HepG2 (cell line): Measurements from ENCODE around the gene DND1. TPM values are rescaled to one million over a fixed set of nuclear protein-coding genes. Genes with fewer than 3 reads are reported as not detected.

Experiments used
- ATF6 ChIP-seq: sonication (generic); formaldehyde crosslinking; conservative IDR thresholded peaks from 2 replicates; pipeline ENCODE4 v1.4.0; 2020; ENCODE audit warnings: missing genetic modification reagents
- FOXK1 ChIP-seq: sonication (generic); formaldehyde crosslinking; IDR thresholded peaks from 2 replicates; pipeline ENCODE4 v1.4.0; 2020; ENCODE audit warnings: low read depth, missing genetic modification reagents, borderline replicate concordance
- GABPA ChIP-seq, 2 experiments: IDR thresholded peaks; 2 replicates each; pipeline ENCODE4 v1.6.1; 2011 to 2016; ENCODE audit warnings: low read depth in 2 of 2, low read length in 1 of 2, missing biosample characterization in 1 of 2, missing genetic modification characterization in 1 of 2
- HMGA1 ChIP-seq: sonication (generic); formaldehyde crosslinking; conservative IDR thresholded peaks from 2 replicates; pipeline ENCODE4 v1.4.0; 2020; ENCODE audit warnings: missing genetic modification reagents
- ISL2 ChIP-seq: sonication (generic); formaldehyde crosslinking; IDR thresholded peaks from 2 replicates; pipeline ENCODE4 v1.5.0; 2020; ENCODE audit warnings: missing genetic modification reagents
- KLF11 ChIP-seq: IDR thresholded peaks from 2 replicates; pipeline ENCODE4 v1.6.1; 2016; ENCODE audit warnings: missing compliant biosample characterization
- KLF13 ChIP-seq: sonication (generic); formaldehyde crosslinking; IDR thresholded peaks from 2 replicates; pipeline ENCODE4 v1.4.0; 2020; ENCODE audit warnings: mild to moderate bottlenecking, missing genetic modification reagents
- RFXAP ChIP-seq: sonication (generic); formaldehyde crosslinking; IDR thresholded peaks from 2 replicates; pipeline ENCODE4 v1.4.0; 2020; ENCODE audit warnings: missing genetic modification reagents, borderline replicate concordance
- SMC3 ChIP-seq: IDR thresholded peaks from 2 replicates; pipeline ENCODE4 v1.6.1; 2011; ENCODE audit warnings: low read length, improper control_type of control experiment
- TGIF2 ChIP-seq: IDR thresholded peaks from 2 replicates; pipeline ENCODE4 v1.6.1; 2016; ENCODE audit warnings: control low read depth, missing compliant biosample characterization
- ZNF232 ChIP-seq: sonication (generic); formaldehyde crosslinking; IDR thresholded peaks from 2 replicates; pipeline ENCODE4 v1.4.0; 2020; ENCODE audit warnings: missing genetic modification reagents, borderline replicate concordance
- ZNF432 ChIP-seq: sonication (generic); formaldehyde crosslinking; IDR thresholded peaks from 2 replicates; pipeline ENCODE4 v1.5.0; 2020; ENCODE audit warnings: missing genetic modification reagents, mild to moderate bottlenecking, borderline replicate concordance
- ZNF605 ChIP-seq: sonication (generic); formaldehyde crosslinking; IDR thresholded peaks from 2 replicates; pipeline ENCODE4 v1.8.0; 2022; ENCODE audit warnings: mild to moderate bottlenecking, missing genetic modification reagents
- ZNF615 ChIP-seq: sonication (generic); formaldehyde crosslinking; IDR thresholded peaks from 2 replicates; pipeline ENCODE4 v1.5.0; 2020; ENCODE audit warnings: mild to moderate bottlenecking, missing genetic modification reagents, borderline replicate concordance
- ZNF616 ChIP-seq: sonication (generic); formaldehyde crosslinking; IDR thresholded peaks from 2 replicates; pipeline ENCODE4 v1.5.0; 2020; ENCODE audit warnings: low read depth, mild to moderate bottlenecking, missing genetic modification reagents
- ZNF773 ChIP-seq: sonication (generic); formaldehyde crosslinking; IDR thresholded peaks from 2 replicates; pipeline ENCODE4 v1.4.0; 2020; ENCODE audit warnings: missing genetic modification reagents, borderline replicate concordance
- polyA plus RNA-seq, 8 experiments: library from polyadenylated mRNA; depleted of rRNA in 3 of 8; stranded (reverse) in 7 of 8; unstranded in 1 of 8; fragments of >200 nt; fragmentation: Illumina TruSeq in 4 of 8; extraction: Trizol in 4 of 8; gene quantifications; 2 replicates each; pipeline versions ENCODE4 v1.2.1 to v1.2.3, GENCODE V29; 2011 to 2016; ENCODE audit warnings: low read depth in 4 of 8, missing spikeins in 1 of 8, mixed read lengths in 1 of 8; ENCODE audit not compliant: insufficient read depth in 1 of 8
- total RNA-seq, 5 experiments: library from RNA; depleted of rRNA; stranded (reverse); fragments of >200 nt; fragmentation: Illumina TruSeq; extraction: Trizol; gene quantifications; 2 replicates each; pipeline ENCODE4 v1.2.3, GENCODE V29; 2016; ENCODE audit warnings: low read depth in 1 of 5
- TF ChIP-seq, protein P1 (sequence below): sonication (generic); formaldehyde crosslinking; IDR thresholded peaks from 2 replicates; pipeline ENCODE4 v1.4.0; 2020; ENCODE audit warnings: missing genetic modification reagents
- TF ChIP-seq, protein P2 (sequence below): IDR thresholded peaks from 2 replicates; pipeline ENCODE4 v1.4.0; 2020; ENCODE audit warnings: mild to moderate bottlenecking, missing genetic modification reagents

Gene DND1
- total and polyA plus RNA-seq, 2 of the 13 experiments (the other 11 are each of a cell fraction or from before 2014, with no cell fraction given): 0.48 to 0.55 TPM

- TF ChIP-seq, protein P1, sequence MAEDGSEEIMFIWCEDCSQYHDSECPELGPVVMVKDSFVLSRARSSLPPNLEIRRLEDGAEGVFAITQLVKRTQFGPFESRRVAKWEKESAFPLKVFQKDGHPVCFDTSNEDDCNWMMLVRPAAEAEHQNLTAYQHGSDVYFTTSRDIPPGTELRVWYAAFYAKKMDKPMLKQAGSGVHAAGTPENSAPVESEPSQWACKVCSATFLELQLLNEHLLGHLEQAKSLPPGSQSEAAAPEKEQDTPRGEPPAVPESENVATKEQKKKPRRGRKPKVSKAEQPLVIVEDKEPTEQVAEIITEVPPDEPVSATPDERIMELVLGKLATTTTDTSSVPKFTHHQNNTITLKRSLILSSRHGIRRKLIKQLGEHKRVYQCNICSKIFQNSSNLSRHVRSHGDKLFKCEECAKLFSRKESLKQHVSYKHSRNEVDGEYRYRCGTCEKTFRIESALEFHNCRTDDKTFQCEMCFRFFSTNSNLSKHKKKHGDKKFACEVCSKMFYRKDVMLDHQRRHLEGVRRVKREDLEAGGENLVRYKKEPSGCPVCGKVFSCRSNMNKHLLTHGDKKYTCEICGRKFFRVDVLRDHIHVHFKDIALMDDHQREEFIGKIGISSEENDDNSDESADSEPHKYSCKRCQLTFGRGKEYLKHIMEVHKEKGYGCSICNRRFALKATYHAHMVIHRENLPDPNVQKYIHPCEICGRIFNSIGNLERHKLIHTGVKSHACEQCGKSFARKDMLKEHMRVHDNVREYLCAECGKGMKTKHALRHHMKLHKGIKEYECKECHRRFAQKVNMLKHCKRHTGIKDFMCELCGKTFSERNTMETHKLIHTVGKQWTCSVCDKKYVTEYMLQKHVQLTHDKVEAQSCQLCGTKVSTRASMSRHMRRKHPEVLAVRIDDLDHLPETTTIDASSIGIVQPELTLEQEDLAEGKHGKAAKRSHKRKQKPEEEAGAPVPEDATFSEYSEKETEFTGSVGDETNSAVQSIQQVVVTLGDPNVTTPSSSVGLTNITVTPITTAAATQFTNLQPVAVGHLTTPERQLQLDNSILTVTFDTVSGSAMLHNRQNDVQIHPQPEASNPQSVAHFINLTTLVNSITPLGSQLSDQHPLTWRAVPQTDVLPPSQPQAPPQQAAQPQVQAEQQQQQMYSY (CRISPR knock-in tag): 0 out of 2 replicates have a peak, but pooled peaks have one; percentile 44
- peak; percentile 80 for TF ChIP-seq ISL2
- no peak for TF ChIP-seq ATF6 (CRISPR knock-in tag)
- TF ChIP-seq ZNF232: peak; percentile 69; the same call in 1 of the 2 replicates
- TF ChIP-seq, protein P2, sequence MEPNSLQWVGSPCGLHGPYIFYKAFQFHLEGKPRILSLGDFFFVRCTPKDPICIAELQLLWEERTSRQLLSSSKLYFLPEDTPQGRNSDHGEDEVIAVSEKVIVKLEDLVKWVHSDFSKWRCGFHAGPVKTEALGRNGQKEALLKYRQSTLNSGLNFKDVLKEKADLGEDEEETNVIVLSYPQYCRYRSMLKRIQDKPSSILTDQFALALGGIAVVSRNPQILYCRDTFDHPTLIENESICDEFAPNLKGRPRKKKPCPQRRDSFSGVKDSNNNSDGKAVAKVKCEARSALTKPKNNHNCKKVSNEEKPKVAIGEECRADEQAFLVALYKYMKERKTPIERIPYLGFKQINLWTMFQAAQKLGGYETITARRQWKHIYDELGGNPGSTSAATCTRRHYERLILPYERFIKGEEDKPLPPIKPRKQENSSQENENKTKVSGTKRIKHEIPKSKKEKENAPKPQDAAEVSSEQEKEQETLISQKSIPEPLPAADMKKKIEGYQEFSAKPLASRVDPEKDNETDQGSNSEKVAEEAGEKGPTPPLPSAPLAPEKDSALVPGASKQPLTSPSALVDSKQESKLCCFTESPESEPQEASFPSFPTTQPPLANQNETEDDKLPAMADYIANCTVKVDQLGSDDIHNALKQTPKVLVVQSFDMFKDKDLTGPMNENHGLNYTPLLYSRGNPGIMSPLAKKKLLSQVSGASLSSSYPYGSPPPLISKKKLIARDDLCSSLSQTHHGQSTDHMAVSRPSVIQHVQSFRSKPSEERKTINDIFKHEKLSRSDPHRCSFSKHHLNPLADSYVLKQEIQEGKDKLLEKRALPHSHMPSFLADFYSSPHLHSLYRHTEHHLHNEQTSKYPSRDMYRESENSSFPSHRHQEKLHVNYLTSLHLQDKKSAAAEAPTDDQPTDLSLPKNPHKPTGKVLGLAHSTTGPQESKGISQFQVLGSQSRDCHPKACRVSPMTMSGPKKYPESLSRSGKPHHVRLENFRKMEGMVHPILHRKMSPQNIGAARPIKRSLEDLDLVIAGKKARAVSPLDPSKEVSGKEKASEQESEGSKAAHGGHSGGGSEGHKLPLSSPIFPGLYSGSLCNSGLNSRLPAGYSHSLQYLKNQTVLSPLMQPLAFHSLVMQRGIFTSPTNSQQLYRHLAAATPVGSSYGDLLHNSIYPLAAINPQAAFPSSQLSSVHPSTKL: peak; percentile 48
- TF ChIP-seq SMC3: no peak
- TF ChIP-seq TGIF2 (CRISPR knock-in tag): peak; percentile 79; the same call in 1 of the 2 replicates
- TF ChIP-seq HMGA1 (CRISPR knock-in tag): no peak
- TF ChIP-seq ZNF605 (CRISPR knock-in tag): peak; percentile 80
- 0 out of 2 replicates have a peak, but pooled peaks have one; percentile 42 for TF ChIP-seq ZNF616 (CRISPR knock-in tag)
- peak; percentile 80; the same call in 1 of the 2 replicates for TF ChIP-seq RFXAP (CRISPR knock-in tag)
- TF ChIP-seq KLF13 (CRISPR knock-in tag): peak; percentile 94; the same call in 1 of the 2 replicates
- TF ChIP-seq FOXK1 (CRISPR knock-in tag): peak; percentile 59; the same call in 1 of the 2 replicates
- TF ChIP-seq GABPA (IDR thresholded peaks at IDR 0.05; ENCODE audit: low read depth, low read length): peak; percentile 93
- TF ChIP-seq GABPA (CRISPR knock-in tag; IDR thresholded peaks at IDR 0.05; ENCODE audit: low read depth): peak; percentile 100
- peak; percentile 84; the same call in 1 of the 2 replicates for TF ChIP-seq KLF11 (CRISPR knock-in tag)
- TF ChIP-seq ZNF432 (CRISPR knock-in tag): no peak
- peak; percentile 77; the same call in 1 of the 2 replicates for TF ChIP-seq ZNF615 (CRISPR knock-in tag)
- peak; percentile 79; the same call in 1 of the 2 replicates for TF ChIP-seq ZNF773
Observed at GRCh38 chr5:140690941-140691924, 17.9 kb upstream of the DND1 start, which contains the start of the genes HARS1 and HARS2 (continued).
